ENCODE results near the gene PFN3.

DNA sequence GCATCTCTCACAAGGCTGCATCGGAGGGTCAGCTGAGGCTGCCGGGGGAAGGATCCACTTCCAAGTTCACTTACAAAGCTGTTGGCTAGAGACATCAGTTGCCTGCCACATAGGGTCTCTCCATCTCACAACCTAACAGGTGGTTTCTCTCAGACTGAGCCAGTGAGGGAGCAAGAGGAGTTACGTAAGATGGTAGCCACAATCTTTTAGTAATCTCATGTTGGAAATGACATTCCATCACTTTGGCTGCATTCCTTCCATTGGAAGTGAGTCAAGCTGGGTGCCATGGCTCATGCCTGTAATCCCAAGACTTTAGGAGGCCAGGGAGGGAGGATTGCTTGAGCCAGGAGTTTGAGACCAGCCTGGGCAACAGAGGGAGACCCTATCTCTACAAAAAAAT is 18.6 kb upstream of the PFN3 start:
- TF ChIP-seq, protein P1, sequence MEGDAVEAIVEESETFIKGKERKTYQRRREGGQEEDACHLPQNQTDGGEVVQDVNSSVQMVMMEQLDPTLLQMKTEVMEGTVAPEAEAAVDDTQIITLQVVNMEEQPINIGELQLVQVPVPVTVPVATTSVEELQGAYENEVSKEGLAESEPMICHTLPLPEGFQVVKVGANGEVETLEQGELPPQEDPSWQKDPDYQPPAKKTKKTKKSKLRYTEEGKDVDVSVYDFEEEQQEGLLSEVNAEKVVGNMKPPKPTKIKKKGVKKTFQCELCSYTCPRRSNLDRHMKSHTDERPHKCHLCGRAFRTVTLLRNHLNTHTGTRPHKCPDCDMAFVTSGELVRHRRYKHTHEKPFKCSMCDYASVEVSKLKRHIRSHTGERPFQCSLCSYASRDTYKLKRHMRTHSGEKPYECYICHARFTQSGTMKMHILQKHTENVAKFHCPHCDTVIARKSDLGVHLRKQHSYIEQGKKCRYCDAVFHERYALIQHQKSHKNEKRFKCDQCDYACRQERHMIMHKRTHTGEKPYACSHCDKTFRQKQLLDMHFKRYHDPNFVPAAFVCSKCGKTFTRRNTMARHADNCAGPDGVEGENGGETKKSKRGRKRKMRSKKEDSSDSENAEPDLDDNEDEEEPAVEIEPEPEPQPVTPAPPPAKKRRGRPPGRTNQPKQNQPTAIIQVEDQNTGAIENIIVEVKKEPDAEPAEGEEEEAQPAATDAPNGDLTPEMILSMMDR (conservative IDR thresholded peaks at IDR 0.05; ENCODE audit: low read length) = no peak
- no peak for TF ChIP-seq EZH2phosphoT487 (IDR thresholded peaks at IDR 0.05; ENCODE audit: borderline replicate concordance, low read depth, low read length)
